BE2C (cell line): ENCODE data around the gene R3HDM1.

ENCODE experiments used
- DNase-seq: peaks from one replicate; pipeline ENCODE4 v3.0.0-alpha.2; 2020
- H3K27me3 ChIP-seq: fragments of 250-450 bp; sonication (Bioruptor Pico); 2 replicates; pipeline ENCODE4 v1.5.1; 2020; ENCODE audit warnings: mild to moderate bottlenecking
- H3K36me3 ChIP-seq: fragments of 250-450 bp; sonication (Bioruptor Pico); 2 replicates; pipeline ENCODE4 v1.5.1; 2020; ENCODE audit warnings: mild to moderate bottlenecking
- H3K4me1 ChIP-seq: fragments of 250-450 bp; sonication (Bioruptor Pico); 2 replicates; pipeline ENCODE4 v1.5.1; 2020
- H3K4me3 ChIP-seq: 2 replicates; pipeline ENCODE4 v1.5.1; 2011; ENCODE audit warnings: low read depth, low read length
- H3K9me3 ChIP-seq: fragments of 250-450 bp; sonication (Bioruptor Pico); 2 replicates; pipeline ENCODE4 v1.5.1; 2020
- CTCF ChIP-seq: IDR thresholded peaks from 2 replicates; pipeline ENCODE4 v1.5.1; 2012; ENCODE audit warnings: mild to moderate bottlenecking, low read depth, low read length

Gene R3HDM1

GRCh38 chr2:135685361-135685760, 154.1 kb downstream of the R3HDM1 start:
- Histone ChIP-seq H3K4me1 (no peaks in the 10 kb centered on the region), H3K27me3 (no peaks in the 10 kb centered on the region), H3K36me3 (no peaks in the 10 kb centered on the region), H3K9me3 (no peaks in the 10 kb centered on the region), H3K4me3 (no peak overlapping the region)
- TF ChIP-seq CTCF, result no peak
- no peak for DNase-seq

DNA sequence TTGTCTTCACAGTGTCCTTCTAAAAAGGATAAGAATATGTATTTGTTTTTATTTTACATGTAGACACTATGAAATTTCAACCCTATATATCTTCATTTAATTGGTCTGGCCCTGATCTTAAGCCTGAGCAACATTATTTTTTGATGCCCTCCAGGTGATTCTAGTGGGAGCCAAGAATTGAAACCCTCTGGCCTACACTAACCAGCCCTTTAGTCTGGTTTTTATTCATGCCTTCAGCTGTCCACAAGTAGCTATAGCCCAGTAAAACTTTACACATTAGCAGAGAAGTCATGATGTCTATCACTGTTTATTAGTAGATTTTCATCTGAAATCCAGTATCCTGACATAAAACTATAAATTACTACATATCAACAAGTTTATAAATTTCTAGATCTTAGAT, 157.7 kb downstream of the R3HDM1 start:
- TF ChIP-seq CTCF, result no peak
- no peaks in the 10 kb centered on the region for H3K4me1 ChIP-seq

GRCh38 chr2:135689679-135690078, 158.4 kb downstream of the R3HDM1 start:
- no peak for TF ChIP-seq CTCF
- DNase-seq, result no peak
- Histone ChIP-seq H3K9me3 (no peaks in the 10 kb centered on the region), H3K27me3 (no peaks in the 10 kb centered on the region), H3K36me3 (no peaks in the 10 kb centered on the region), H3K4me1 (no peaks in the 10 kb centered on the region), H3K4me3 (no peak overlapping the region)

More for the DNA sequence above, 157.7 kb downstream of the R3HDM1 start:
- H3K9me3 ChIP-seq, result no peaks in the 10 kb centered on the region
- no peaks in the 10 kb centered on the region for H3K36me3 ChIP-seq
- no peaks in the 10 kb centered on the region for H3K27me3 ChIP-seq
- H3K4me3 ChIP-seq, result no peak overlapping the region
- DNase-seq, result no peak

GRCh38 chr2:135694711-135695110, 163.4 kb downstream of the R3HDM1 start:
- no peak for DNase-seq
- H3K27me3 ChIP-seq, result no peaks in the 10 kb centered on the region
- no peak overlapping the region for H3K4me3 ChIP-seq
- H3K36me3 ChIP-seq, result no peaks in the 10 kb centered on the region
- no peaks in the 10 kb centered on the region for H3K9me3 ChIP-seq
- no peaks in the 10 kb centered on the region for H3K4me1 ChIP-seq
- no peak for TF ChIP-seq CTCF

DNA sequence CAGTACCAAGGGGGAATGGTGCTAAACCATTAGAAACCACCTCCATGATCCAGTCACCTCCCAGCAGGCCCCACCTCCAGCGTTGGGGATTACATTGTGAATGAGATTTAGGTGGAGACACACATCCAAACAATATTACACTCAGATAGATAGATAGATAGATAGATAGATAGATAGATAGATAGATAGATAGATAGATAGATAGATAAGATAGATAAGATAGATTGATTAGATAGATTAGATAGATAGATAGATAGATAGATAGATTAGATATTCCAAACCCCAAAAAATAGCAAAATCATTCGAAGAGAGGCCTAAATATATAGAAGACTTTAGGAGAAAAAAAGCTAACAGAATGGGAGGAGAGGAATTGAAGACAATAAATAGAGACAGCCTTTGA, 167.6 kb downstream of the R3HDM1 start:
- no peak for DNase-seq
- TF ChIP-seq CTCF, result no peak
- Histone ChIP-seq H3K27me3 (no peaks in the 10 kb centered on the region), H3K9me3 (no peaks in the 10 kb centered on the region), H3K36me3 (no peaks in the 10 kb centered on the region), H3K4me1 (no peaks in the 10 kb centered on the region), H3K4me3 (no peak overlapping the region)

GRCh38 chr2:135701442-135701841, 170.2 kb downstream of the R3HDM1 start:
- H3K4me1 ChIP-seq, result no peaks in the 10 kb centered on the region
- H3K4me3 ChIP-seq, result no peak overlapping the region
- no peaks in the 10 kb centered on the region for H3K36me3 ChIP-seq
- no peaks in the 10 kb centered on the region for H3K9me3 ChIP-seq
- no peak for TF ChIP-seq CTCF
- no peak for DNase-seq
- no peaks in the 10 kb centered on the region for H3K27me3 ChIP-seq
